Measurements from ENCODE around the gene PTPRT.
"Not testable (repeated sequence)": the region's sequence is repeated elsewhere in the genome, so short reads cannot be mapped to it uniquely, and the experiment has no call there.

Gene PTPRT

DNA sequence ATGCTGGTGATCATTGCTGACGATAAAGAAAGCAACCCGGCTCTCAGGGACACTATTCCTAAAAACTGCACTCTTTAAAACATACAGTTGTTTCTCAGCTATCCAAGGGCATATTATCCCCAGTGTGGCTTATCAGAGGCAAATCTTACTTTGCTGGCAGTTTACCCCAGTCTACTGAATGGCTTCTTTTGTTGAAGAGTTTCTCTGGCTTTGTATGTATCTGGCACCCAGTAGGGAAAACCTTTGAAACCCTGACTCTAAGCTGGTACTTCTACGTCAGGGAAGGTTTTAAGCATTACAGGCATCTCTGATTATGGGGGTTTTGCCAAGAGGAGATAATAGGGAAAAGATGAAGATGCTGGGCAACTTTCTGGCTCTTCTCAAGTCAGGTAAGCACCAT is 933.9 kb downstream of the PTPRT start:
- DNase-seq, result no peak

DNA sequence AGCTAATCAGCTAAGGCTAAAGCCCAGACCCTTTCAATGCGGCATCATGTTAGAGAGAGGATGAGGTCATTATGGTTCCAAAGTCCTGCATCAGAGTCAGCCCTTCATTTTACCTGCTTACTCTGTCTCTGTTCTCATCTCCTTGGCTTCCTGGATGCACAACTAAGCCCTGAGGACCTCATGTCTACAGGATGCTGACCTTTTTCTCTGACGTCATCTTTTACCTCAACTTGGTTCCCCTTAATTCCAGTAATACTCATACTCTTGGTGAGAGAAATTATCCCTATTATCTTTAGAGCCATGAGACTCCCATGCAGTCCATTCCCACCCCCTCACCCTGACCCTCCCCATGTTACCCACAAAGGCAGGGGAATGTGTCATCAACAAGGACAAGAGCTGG is 935.0 kb downstream of the PTPRT start:
- no peak for DNase-seq

GRCh38 chr20:42252116-42252515 is 937.6 kb downstream of the PTPRT start:
- no peak for DNase-seq

- DNase-seq, result no peak
Observed at GRCh38 chr20:42218621-42219374, 970.9 kb downstream of the PTPRT start.

DNA sequence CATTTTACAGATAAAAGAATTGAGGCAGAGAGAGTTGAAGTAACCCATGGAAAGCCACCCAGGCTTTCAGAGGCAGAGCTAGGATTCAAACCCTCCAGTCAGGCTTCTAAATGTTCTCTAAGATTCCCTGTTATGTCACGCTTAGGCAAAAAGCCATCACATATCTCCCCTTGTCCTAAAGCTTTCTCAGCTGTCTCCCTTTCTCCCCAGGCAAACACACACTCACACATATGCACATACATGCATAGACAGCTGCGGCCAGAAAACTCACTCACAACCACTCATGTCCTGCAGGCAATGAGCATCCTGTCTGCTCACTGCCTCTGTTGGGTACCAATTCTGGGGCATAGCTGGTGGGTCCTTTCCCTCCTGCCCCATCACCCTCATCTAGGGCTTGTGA is 975.6 kb downstream of the PTPRT start:
- no peak for DNase-seq

GRCh38 chr20:42212391-42212790 is 977.3 kb downstream of the PTPRT start:
- no peak for DNase-seq

- not testable (repeated sequence) for DNase-seq
Observed at GRCh38 chr20:42206557-42206956, 983.1 kb downstream of the PTPRT start.

DNA sequence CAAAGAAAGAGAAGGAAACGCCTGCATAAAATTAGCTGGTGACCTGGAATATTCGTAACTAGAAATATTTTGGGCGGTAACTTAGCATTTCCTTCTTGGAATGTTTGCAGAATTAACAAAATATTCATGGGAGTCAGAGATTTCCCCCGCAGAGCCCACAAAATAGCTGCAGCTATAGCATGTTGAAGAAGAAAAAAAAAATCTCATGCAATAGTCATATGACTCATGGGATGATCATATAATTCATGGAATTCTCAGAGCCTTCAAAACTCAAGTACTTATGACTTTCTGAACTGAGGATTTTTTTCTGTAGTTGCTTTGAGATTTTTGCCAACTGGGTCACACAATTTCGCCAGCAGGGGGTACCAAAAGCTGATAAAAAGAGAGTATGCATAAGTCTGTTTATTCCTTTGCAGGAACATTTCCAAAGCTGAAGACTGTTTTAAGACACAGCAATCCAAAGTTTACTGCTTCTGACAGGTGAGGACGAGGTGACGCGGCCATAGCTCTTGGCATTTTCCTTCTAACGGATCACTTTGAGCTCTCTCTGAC is 985.5 kb downstream of the PTPRT start:
- DNase-seq, result no peak

DNA sequence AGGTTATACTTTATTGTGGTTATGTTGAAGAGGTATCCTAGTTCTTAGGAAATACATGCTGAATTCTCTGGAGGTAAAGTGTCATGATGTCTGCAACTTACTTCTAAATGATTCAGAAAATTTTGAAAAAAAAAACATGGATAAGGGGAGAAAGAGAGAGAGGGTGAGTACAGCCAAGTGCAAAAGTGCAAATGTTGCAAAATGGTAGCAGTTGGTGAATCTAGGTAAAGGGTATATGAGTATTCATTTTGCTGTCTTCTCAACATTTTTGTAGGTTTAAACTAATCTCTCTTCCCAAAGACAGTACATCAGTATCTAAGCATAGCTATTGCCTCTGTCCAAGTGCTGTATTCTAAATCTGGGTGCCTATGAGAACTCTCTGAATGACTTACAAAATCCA is 992.1 kb downstream of the PTPRT start:
- DNase-seq, result no peak

- no peak for DNase-seq
Observed at GRCh38 chr20:42193119-42193518, 996.6 kb downstream of the PTPRT start.

DNA sequence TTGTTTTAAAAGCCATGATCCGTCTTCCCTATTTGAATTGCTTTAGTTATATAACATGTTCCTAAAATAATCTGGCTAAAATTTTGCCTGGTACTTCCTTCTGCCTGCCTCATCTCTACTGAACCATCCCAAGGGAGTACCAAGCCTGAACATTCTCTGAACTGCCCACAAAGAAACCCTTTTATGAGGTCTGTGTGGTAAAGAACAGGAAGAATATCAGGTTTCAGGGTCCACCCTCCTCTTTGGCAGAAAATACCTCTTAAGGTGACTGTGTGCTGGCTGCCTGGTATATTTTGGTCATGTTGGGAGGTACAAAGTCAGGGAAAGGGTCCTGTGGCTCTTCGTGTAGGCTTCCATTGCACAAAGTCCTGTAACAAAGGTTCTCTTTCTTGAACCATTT is 997.4 kb downstream of the PTPRT start:
- DNase-seq, result no peak

DNA sequence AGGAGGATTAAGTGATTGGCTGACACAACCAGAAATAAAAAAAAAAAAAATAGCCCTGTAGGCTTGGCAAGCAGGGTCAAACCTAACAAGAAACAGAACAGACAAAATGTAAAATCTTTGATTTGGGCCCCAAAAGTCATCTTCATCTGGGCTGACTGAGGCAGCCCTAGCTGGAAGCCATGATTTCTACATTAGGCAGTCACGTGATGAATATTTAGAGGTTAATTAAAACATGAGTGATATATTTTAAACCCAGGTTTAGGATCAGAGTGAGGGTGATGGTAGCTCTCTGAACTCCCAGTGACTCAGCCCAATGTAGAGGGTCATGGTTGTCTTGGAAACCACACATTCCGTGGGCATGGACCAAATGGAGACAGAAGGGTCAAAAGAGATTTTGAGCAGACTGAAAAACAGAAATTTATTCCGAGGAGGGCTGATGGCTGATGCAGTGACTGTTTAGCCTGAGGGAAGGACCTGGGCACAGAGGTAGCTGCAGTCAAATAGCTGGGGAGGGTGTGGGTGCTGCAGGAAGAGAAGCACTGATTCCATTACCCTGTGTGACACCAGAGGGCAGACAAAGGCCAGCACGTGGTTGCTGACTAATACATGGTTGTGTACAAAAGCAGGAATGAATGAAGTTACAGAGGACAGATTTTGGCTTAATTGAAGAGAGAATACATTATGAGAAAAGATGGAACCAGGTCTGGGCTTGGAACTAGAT is 998.4 kb downstream of the PTPRT start:
- no peak for DNase-seq

DNA sequence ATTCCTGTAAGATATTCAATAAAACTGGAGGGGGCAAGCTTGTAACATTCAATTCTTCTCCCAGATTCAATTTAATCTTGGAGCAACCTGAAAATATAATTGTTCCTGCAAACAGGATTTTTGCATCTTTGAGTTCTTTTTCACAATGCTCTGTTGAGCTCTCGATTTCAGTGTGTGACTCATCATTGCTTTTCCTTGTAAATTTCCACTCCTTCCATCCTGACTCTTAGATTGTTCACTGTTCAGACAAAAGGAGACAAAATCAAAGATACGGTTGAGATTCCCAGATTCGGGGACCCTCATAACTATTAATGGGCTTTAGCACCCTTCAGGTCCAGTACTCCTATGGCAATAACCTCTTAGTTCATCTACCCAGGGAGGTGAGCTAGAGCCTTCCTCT is 999.6 kb downstream of the PTPRT start:
- no peak for DNase-seq

DNA sequence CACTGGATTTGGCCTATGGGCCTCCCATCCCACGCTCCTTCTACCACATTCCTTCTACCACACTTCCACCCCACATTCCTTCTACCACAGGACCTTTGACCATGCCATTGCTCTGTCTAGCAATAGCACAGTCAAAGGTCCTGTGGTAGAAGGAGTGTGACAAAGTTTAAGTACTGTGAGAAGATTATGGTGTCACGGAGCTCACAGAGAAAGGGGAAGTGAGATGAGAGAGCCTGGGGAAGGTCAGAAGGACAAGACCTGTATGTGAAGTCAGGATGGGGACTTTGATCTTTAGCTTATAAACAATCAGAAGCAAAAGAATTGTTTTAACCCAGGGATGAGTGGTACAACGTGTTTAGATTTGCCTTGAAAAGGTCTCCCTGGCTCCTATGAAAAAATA is 1003.4 kb downstream of the PTPRT start:
- no peak for DNase-seq

DNA sequence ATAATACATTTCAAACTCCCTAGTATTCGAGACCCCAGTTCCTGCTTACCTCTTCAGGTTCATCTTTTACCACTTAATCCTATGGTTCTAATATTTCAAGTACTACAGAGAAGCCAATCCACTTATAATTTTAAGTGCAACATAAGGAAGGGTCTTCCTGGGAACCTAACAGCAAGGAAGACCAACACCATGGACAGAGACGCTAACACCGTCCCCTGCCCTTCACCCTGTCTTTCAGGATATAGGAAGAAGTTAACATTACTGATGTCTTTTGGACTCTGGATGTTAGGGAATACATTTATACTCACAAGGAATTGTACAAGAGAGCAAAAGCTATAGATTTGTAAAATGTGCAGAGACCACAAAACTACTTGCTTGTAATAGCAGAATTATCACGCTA is 1006.6 kb downstream of the PTPRT start:
- DNase-seq, result no peak

DNA sequence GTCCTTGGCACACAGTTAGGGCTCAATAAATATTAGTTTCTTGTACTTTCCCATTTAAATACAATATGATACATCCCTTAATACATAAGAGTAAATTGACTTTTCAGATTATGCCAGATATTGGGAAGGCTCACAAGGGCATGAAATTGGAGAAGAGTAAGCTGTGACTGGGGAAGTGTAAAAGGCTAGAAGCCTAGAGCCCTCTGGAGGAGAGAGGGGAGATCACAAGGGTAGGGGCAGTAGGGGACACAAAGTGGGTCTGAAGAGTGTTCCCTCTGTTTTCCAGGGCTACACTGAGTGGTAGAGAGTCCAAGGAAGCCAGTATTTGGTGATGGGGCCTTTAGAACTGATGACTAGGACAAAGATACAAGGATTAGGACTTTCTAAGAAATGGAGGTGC is 1008.6 kb downstream of the PTPRT start:
- no peak for DNase-seq

GRCh38 chr20:42179768-42180167 is 1009.9 kb downstream of the PTPRT start:
- DNase-seq, result no peak

- no peak for DNase-seq
Observed at GRCh38 chr20:42173440-42173839, 1016.3 kb downstream of the PTPRT start.

DNA sequence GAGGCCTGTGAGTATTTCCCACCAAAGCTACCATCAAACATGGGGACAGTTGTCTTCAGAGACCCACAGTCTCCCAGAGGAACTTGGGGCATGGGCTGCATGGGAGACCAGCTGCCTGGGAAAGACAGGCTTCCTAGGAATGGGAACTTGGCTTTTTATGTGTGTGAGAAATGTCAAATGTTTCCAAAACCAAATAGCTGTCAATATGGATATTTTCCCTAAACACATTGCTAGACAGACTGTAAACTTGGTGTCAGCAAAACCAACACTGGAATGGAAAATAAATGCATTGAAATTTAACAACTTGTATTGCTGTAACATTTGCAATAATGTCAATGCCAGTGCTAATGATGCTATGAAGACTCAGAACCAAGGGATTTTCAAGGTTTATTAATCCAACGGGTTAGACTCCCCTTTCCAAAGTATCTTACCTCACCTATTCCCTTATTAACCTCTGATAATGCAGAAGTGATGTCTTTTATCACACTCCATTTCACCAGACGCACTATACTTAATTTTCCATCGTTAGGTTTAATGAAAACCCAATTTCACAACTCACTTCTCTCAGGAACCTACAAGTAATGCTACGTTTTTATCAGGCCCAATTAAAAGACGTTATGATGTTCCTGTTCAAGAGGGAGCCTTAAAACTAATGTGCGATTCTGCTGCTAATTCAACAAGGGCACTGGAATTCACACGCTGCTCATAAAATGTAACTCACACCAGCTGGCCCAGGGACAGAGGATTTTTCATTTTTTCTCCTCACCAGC is 1025.4 kb downstream of the PTPRT start:
- DNase-seq, result no peak

DNA sequence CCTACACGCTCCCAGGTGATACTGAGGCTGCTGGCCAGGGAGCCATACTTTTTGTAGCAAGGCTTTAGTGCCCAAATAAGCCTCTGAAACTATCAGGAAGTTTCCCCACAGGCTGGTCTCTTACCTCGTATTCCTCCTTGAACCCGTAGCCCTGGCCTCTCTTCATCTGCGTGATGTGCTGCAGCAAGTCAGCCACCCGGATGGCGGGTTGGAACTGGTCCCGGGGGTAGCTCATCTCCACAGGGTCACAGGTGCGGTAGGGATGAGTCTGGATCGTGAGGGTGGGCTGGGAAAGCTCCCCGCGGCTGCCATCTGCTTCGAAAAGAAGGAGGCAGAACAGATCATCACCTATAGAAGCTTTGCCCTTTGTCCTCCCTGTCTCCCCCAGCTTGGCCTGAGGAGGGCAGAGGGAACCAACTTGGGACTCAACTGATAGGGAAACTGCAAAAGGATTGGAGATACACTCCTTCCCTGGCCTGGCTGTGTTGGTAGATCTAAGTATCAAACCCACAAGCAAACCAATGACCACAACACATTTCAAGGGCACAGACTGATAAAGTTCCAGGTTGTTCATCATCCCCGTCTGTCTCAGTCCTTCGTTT is 1028.4 kb downstream of the PTPRT start:
- DNase-seq, result no peak

DNA sequence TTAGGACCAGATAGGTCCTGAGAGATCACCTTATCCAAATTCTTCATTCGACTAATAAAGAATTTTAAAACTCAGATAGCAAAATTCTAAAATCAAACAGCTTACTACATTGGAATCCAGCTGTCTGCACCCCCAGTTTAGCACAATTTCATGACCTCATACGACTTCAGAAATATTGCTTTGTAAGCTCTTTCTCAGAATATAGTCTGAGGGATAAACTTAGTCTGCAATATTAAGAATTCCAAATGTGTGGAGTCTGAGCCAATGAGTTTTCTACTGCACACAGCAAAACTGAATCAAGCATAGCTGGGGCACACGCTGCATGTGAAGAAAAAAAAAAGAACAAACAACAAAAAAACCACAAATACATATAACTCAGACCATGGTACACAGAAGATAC is 1029.9 kb downstream of the PTPRT start:
- no peak for DNase-seq

DNA sequence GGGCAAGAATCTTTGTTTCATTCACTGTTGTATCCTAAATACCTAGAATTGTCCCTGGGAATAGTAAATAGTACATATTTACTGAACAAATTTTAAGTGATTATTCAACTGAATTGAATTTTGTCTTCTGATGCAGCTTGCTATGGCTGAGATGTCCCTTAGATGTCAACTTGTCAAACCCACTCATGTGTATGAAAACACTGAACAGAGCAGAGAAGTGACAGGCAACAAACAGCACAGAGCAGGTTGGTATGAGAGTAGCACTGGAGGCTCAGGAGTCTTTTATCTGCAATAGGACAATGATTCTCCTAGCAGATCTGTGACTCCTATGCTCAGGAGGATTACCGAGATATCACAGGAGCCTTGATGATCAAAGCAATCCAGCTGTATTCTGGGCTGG is 1031.4 kb downstream of the PTPRT start:
- DNase-seq, result no peak

DNA sequence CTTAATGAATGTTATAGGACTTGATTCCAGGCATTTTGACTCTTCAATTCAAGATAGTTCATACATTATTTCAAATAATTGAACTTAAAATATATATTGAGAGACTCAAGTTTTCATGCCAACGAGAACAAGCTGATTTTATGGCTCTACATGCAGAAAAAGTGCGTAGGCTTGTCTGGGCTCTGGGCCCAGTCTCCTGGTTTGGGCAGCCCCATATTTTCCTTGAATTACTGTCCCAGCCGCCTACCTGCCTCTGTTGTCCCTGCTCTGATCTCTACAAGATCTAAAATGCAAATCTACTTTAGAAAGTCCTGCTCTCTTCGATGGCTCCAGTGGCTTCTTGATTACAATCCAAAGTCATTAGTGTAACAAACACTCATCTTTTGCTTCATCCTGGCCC is 1034.1 kb downstream of the PTPRT start:
- no peak for DNase-seq
